Tibial artery (tissue), 4 donors: ENCODE results near the gene MAPKAPK3.

Experiments
- DNase-seq, 2 donors: peaks; one replicate each; pipeline ENCODE4 v3.0.0-alpha.2; 2019
- H3K27ac ChIP-seq, 2 donors: fragments of 200-600 bp; sonication (generic) in 1 of 2; 1 replicate in 1 of 2; 2 replicates in 1 of 2; pipeline ENCODE4 v1.5.1; 2018 to 2019; ENCODE audit warnings: mild to moderate bottlenecking in 1 of 2
- H3K27me3 ChIP-seq, 2 donors: fragments of 200-600 bp; sonication (generic) in 1 of 2; one replicate each; pipeline versions ENCODE4 v1.5.1 to v1.6.0; 2016 to 2019
- H3K36me3 ChIP-seq, 3 donors: fragments of 200-600 bp; sonication (generic) in 2 of 3; one replicate each; pipeline ENCODE4 v1.5.1; 2016 to 2019; ENCODE audit warnings: mild to moderate bottlenecking in 2 of 3
- H3K4me1 ChIP-seq, 4 donors: fragments of 200-600 bp; sonication (generic) in 2 of 4; 1 replicate in 3 of 4; 2 replicates in 1 of 4; pipeline ENCODE4 v1.5.1; 2016 to 2019
- H3K4me3 ChIP-seq, 2 donors: fragments of 200-600 bp; sonication (generic) in 1 of 2; 1 replicate in 1 of 2; 2 replicates in 1 of 2; pipeline ENCODE4 v1.5.1; 2018 to 2019; ENCODE audit warnings: mild to moderate bottlenecking in 2 of 2
- H3K9me3 ChIP-seq, 3 donors: fragments of 200-600 bp; sonication (generic) in 1 of 3; one replicate each; pipeline ENCODE4 v1.5.1; 2016 to 2019
- intact Hi-C: fragments of 100-400 bp; cut with DNase I; formaldehyde crosslinking; loops from one replicate; pipeline ENCODE4 v1.15.0; 2023; ENCODE audit warnings: low total_unique reads
- TF ChIP-seq, protein P1 (sequence below), 2 experiments: fragments of 200-600 bp in 1 of 2; fragments of 450-650 bp in 1 of 2; IDR thresholded peaks; one replicate each; pipeline ENCODE4 v1.5.1; 2017 to 2019; ENCODE audit warnings: antibody characterized with exemption in 2 of 2, mild to moderate bottlenecking in 1 of 2, moderate library complexity in 1 of 2

MAPKAPK3 gene

DNA sequence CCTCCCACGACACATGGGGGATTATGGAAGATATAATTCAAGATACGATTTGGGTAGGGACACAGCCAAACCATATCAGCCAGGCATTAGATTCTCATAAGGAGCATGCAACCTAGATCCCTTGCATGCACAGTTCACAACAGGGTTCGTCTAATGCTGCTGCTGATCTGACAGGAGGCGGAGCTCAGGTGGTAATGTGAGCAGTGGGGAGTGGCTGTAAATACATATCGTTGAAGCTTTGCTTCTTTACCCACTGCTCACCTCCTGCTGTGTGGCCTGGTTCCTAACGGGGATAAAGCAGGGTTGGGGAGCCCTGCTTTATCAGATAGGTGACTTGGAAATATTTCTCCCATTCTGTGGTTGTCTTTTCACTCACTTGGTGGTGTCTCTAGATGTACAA lies 72.6 kb downstream of the MAPKAPK3 start:
- Histone ChIP-seq H3K4me3 (no peak overlapping the region), H3K27ac (no peak overlapping the region), H3K9me3 (no peaks in the 10 kb centered on the region), H3K27me3 (no peaks in the 10 kb centered on the region), H3K36me3 (no peaks in the 10 kb centered on the region), H3K4me1 (no peaks in the 10 kb centered on the region)
- TF ChIP-seq, protein P1, sequence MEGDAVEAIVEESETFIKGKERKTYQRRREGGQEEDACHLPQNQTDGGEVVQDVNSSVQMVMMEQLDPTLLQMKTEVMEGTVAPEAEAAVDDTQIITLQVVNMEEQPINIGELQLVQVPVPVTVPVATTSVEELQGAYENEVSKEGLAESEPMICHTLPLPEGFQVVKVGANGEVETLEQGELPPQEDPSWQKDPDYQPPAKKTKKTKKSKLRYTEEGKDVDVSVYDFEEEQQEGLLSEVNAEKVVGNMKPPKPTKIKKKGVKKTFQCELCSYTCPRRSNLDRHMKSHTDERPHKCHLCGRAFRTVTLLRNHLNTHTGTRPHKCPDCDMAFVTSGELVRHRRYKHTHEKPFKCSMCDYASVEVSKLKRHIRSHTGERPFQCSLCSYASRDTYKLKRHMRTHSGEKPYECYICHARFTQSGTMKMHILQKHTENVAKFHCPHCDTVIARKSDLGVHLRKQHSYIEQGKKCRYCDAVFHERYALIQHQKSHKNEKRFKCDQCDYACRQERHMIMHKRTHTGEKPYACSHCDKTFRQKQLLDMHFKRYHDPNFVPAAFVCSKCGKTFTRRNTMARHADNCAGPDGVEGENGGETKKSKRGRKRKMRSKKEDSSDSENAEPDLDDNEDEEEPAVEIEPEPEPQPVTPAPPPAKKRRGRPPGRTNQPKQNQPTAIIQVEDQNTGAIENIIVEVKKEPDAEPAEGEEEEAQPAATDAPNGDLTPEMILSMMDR (IDR thresholded peaks at IDR 0.05), result no peak
- no peak for DNase-seq
- intact Hi-C loops, result no loop called here

DNA sequence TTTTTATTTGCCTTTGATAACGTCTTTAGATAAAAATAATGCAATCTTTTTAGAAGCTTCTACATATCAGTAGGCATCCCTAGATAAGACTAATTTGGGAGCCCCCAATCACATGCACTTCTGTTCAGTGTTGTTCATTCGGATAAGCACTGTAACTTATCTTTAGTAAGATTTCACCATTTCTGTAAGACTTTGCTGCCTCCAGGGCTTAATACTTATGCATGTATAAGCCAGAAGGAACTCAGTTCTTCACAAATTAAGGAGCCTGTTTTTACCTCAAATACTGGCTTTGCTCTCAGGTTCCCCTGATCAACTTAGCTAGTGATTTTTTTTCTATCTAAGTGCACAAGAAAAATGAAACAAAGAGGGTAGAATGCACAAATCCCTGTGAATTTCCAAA lies 78.1 kb downstream of the MAPKAPK3 start:
- intact Hi-C loops, result no loop called here
- H3K9me3 ChIP-seq, result no peaks in the 10 kb centered on the region
- TF ChIP-seq, protein P1 (IDR thresholded peaks at IDR 0.05), result no peak
- no peak overlapping the region for H3K4me3 ChIP-seq
- H3K27me3 ChIP-seq, result no peaks in the 10 kb centered on the region
- no peaks in the 10 kb centered on the region for H3K4me1 ChIP-seq
- DNase-seq, result no peak
- no peaks in the 10 kb centered on the region for H3K36me3 ChIP-seq
- H3K27ac ChIP-seq, result no peak overlapping the region

DNA sequence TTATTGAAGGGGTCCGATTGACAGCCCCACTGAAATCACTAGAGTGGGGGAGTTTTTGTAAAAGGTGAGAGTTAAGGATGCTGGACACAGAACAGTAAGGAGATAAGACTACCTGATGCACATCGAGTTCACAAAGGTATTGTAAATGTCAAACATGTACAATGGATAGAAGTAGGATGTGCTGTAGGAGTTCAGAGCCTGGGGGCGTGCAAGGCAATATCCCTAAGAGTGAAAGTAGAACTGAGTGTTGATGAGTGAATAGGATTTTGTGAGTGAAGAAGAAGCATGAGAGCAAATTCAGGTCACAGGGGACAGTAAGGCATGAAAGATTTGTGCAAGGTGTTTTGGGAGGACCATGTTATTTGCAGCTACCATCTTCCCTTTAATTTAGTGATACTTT lies 79.3 kb downstream of the MAPKAPK3 start:
- no peaks in the 10 kb centered on the region for H3K36me3 ChIP-seq
- TF ChIP-seq, protein P1 (IDR thresholded peaks at IDR 0.05), result no peak
- DNase-seq, result no peak
- intact Hi-C loops, result no loop called here
- H3K4me1 ChIP-seq, result no peaks in the 10 kb centered on the region
- H3K9me3 ChIP-seq, result no peaks in the 10 kb centered on the region
- no peak overlapping the region for H3K4me3 ChIP-seq
- no peak overlapping the region for H3K27ac ChIP-seq
- H3K27me3 ChIP-seq, result no peaks in the 10 kb centered on the region

DNA sequence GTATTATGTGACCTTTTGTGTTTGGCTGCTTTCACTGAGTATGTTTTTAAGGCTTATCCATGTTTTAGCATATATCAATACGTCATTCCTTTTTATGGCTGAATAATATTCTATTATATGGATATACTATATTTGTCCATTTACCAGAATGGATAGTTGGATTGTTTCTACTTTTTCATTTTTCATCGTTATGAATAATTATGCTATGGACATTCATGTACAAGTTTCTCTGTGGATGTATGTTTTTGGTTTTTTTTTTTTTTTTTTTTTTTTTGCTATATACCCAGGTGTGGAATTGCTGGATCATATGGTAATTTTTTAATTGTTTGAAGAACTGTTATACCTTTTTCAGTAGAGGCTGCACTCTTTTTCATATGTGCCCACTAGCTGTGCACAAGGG lies 81.3 kb downstream of the MAPKAPK3 start:
- H3K36me3 ChIP-seq, result no peaks in the 10 kb centered on the region
- no peak overlapping the region for H3K4me3 ChIP-seq
- intact Hi-C loops, result no loop called here
- TF ChIP-seq, protein P1 (IDR thresholded peaks at IDR 0.05), result no peak
- no peak overlapping the region for H3K27ac ChIP-seq
- DNase-seq, result no peak
- H3K9me3 ChIP-seq, result no peaks in the 10 kb centered on the region
- H3K27me3 ChIP-seq, result no peaks in the 10 kb centered on the region
- no peaks in the 10 kb centered on the region for H3K4me1 ChIP-seq
